NT2/D1 (cell line): ENCODE measurements around the gene CRADD.

Experiments used
- DNase-seq: peaks from one replicate; pipeline ENCODE4 v3.0.0-alpha.2; 2011; ENCODE audit warnings: low read depth, low spot score
- H3K27me3 ChIP-seq: 2 replicates; pipeline ENCODE4 v1.6.0; 2011; ENCODE audit warnings: mild to moderate bottlenecking; ENCODE audit not compliant: insufficient read length, insufficient read depth
- H3K36me3 ChIP-seq: 2 replicates; pipeline ENCODE4 v1.6.1; 2011; ENCODE audit warnings: mild to moderate bottlenecking, low read length, mixed read lengths; ENCODE audit not compliant: insufficient read depth, insufficient read length
- H3K4me1 ChIP-seq: 2 replicates; pipeline ENCODE4 v1.5.1; 2011; ENCODE audit not compliant: insufficient read depth, insufficient read length
- H3K4me3 ChIP-seq: 2 replicates; pipeline ENCODE4 v1.5.1; 2011; ENCODE audit warnings: low read depth; ENCODE audit not compliant: insufficient read length
- H3K9ac ChIP-seq: 2 replicates; pipeline ENCODE4 v1.6.0; 2011; ENCODE audit warnings: low read depth; ENCODE audit not compliant: insufficient read length
- H3K9me3 ChIP-seq: 2 replicates; pipeline ENCODE4 v1.5.1; 2011; ENCODE audit warnings: mild to moderate bottlenecking, low read length; ENCODE audit not compliant: insufficient read depth
- SUZ12 ChIP-seq: IDR thresholded peaks from 2 replicates; pipeline ENCODE4 v1.6.1; 2011; ENCODE audit not compliant: insufficient read length, insufficient read depth; ENCODE audit errors: extremely low read depth
- YY1 ChIP-seq: IDR thresholded peaks from 2 replicates; pipeline ENCODE4 v1.6.1; 2011; ENCODE audit not compliant: insufficient read length, insufficient read depth
- ZNF274 ChIP-seq: IDR thresholded peaks from 2 replicates; pipeline ENCODE4 v1.6.1; 2011; ENCODE audit warnings: mild to moderate bottlenecking, low read depth, low read length

The CRADD gene

GRCh38 chr12:93896427-93896826 is 219.3 kb downstream of the CRADD start:
- Histone ChIP-seq H3K9me3 (no peaks in the 10 kb centered on the region), H3K9ac (no peak overlapping the region), H3K4me1 (peaks cover 6% of the 10 kb centered on the region), H3K4me3 (no peak overlapping the region), H3K36me3 (no peaks in the 10 kb centered on the region), H3K27me3 (no peaks in the 10 kb centered on the region)
- DNase-seq = no peak
- TF ChIP-seq SUZ12 (no peak), ZNF274 (no peak), YY1 (no peak)

DNA sequence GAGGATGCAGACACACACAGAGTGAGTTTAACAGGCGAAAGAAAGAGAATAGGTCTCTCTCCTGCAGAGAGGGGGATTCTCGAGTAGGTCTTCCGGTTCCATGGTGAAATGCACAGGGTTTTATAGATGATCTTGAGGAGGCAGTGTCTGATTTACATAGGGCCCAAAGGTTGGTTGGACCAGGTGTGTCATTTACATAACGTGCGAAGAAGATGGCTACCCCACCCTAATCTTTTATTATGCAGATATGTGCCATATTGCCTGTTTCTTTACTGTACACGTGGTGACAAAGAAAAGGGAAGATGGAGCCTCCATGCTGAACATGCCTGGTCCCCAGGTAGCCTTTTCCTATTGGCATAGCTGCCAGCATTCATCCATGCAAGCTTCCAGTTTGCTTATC is 219.8 kb downstream of the CRADD start:
- H3K36me3 ChIP-seq = no peaks in the 10 kb centered on the region
- H3K27me3 ChIP-seq = no peaks in the 10 kb centered on the region
- H3K9me3 ChIP-seq = peaks cover 1% of the 10 kb centered on the region; the same call in 1 of the 2 replicates
- no peak for TF ChIP-seq SUZ12
- TF ChIP-seq ZNF274 = no peak
- no peak for TF ChIP-seq YY1
- H3K9ac ChIP-seq = no peak overlapping the region
- H3K4me3 ChIP-seq = no peak overlapping the region
- peaks cover 6% of the 10 kb centered on the region for H3K4me1 ChIP-seq
- no peak for DNase-seq

DNA sequence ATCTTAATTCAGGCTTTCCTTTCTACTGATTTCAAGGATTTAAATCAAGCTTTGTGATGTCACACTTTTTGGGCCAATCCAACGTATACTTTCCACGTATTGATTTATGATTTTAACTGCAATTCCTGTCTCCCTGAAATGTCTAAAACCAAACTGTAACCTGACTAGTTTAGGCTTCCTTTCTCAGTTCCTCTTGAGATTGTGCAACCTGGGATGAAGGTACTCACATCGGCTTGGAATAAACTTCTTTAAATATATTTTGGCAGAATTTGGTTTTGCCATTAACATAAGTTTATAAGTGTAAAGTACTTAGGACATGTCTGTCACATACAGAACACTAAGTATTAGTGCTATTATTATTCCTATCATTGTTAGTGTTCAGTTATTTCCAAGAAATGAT is 224.6 kb downstream of the CRADD start:
- Histone ChIP-seq H3K4me3 (no peak overlapping the region), H3K9ac (no peak overlapping the region), H3K36me3 (no peaks in the 10 kb centered on the region), H3K4me1 (peaks cover 4% of the 10 kb centered on the region), H3K9me3 (peaks cover 15% of the 10 kb centered on the region; the same call in 1 of the 2 replicates), H3K27me3 (no peaks in the 10 kb centered on the region)
- no peak for DNase-seq
- TF ChIP-seq SUZ12 = no peak
- TF ChIP-seq YY1 = no peak
- TF ChIP-seq ZNF274 = no peak

GRCh38 chr12:93902192-93902591 is 225.0 kb downstream of the CRADD start:
- Histone ChIP-seq H3K27me3 (no peaks in the 10 kb centered on the region), H3K36me3 (no peaks in the 10 kb centered on the region), H3K4me1 (peaks cover 4% of the 10 kb centered on the region), H3K4me3 (no peak overlapping the region), H3K9ac (no peak overlapping the region), H3K9me3 (peaks cover 15% of the 10 kb centered on the region; the same call in 1 of the 2 replicates)
- TF ChIP-seq YY1 = no peak
- no peak for TF ChIP-seq SUZ12
- no peak for TF ChIP-seq ZNF274
- DNase-seq = no peak

DNA sequence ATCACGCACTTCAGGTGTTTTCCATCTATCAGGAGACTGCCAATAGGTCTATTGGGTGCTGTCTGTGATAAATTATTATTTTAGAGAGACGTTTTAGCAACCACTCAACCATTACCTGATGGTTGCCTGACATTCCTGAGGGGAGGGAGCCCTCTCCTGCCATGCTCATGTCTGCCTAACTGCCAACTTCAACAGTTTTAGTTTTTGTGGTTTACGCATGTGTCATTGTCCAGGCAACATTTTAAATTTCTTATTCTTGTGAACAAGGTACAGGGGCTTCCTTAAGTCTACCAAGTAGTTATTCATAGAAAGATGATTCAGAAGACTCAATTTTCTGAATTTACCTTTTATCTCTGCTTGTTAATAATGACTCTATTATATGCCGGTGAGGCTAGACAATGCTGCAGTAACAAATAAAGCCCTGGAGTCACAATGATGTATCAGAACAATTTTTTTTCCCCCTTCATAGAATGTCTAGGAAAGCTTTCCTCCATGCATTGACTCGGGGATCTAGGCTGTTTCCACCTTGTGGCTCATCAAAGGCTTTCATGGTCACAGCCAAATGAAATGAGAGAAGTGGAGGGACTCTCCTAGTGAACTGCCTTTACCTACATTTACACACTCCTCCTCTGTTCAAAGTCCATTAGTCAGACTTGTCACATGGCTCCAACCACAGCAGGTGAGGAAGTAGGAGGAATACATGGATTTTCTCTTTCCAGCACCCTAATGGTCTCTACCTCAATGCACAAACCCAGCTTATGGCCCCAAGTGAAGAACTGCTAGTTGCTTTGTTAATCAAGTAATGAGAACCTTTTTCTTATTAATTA is 225.8 kb downstream of the CRADD start:
- no peak overlapping the region for H3K9ac ChIP-seq
- peaks cover 15% of the 10 kb centered on the region; the same call in 1 of the 2 replicates for H3K9me3 ChIP-seq
- no peak for DNase-seq
- no peak for TF ChIP-seq YY1
- TF ChIP-seq SUZ12 = no peak
- no peak for TF ChIP-seq ZNF274
- peaks cover 4% of the 10 kb centered on the region for H3K4me1 ChIP-seq
- no peak overlapping the region for H3K4me3 ChIP-seq
- H3K36me3 ChIP-seq = no peaks in the 10 kb centered on the region
- no peaks in the 10 kb centered on the region for H3K27me3 ChIP-seq

GRCh38 chr12:93904124-93904523 is 226.9 kb downstream of the CRADD start:
- H3K9ac ChIP-seq = no peak overlapping the region
- DNase-seq = no peak
- no peaks in the 10 kb centered on the region for H3K27me3 ChIP-seq
- H3K36me3 ChIP-seq = no peaks in the 10 kb centered on the region
- TF ChIP-seq YY1 (no peak), SUZ12 (no peak), ZNF274 (no peak)
- H3K9me3 ChIP-seq = peaks cover 15% of the 10 kb centered on the region; the same call in 1 of the 2 replicates
- H3K4me1 ChIP-seq = peaks cover 2% of the 10 kb centered on the region
- H3K4me3 ChIP-seq = no peak overlapping the region

DNA sequence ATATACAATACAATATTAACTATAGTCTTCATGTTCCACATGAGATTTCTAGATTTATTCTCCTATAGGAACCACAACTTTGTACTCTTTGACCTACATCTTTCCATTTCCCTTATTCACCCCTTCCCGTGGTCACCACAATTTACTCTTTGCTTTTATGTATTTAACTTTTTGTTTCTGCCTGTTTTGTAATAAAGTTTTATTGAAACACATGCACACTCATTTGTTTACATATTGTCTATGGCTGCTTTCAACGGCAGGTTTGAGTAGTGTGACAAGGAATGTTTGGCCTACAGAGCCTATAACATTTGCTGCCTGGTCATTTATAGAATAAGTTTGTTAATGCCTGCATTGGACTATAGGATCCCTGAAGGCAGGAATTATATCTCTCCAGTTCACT is 231.1 kb downstream of the CRADD start:
- Histone ChIP-seq H3K27me3 (no peaks in the 10 kb centered on the region), H3K9me3 (0 out of 2 replicates have a peak, but pooled peaks cover under 1% of the 10 kb centered on the region), H3K9ac (no peak overlapping the region), H3K4me3 (no peak overlapping the region), H3K4me1 (peaks cover 2% of the 10 kb centered on the region), H3K36me3 (no peaks in the 10 kb centered on the region)
- no peak for TF ChIP-seq SUZ12
- TF ChIP-seq ZNF274 = no peak
- no peak for TF ChIP-seq YY1
- no peak for DNase-seq
